PC-9 (cell line): ENCODE measurements around the gene QRICH2. TPM values are rescaled to one million over a fixed set of nuclear protein-coding genes. Genes with fewer than 3 reads are reported as not detected.
"Not testable (repeated sequence)": the region's sequence is repeated elsewhere in the genome, so short reads cannot be mapped to it uniquely, and the experiment has no call there.

Experiments used
- BruUV-seq: library from RNA; stranded (reverse); fragments of 400-500 nt; replicated peaks from 2 replicates; lab custom pipeline; 2021; lab: Mats Ljungman, UMichigan
- CTCF ChIA-PET: fragments of 300-600 bp; sonication (Branson Sonifier 250); formaldehyde crosslinking; loops from one replicate; lab custom pipeline; 2022; ENCODE audit warnings: antibody characterized with exemption; lab: Charles Lee
- POLR2A ChIA-PET: fragments of 300-600 bp; sonication (Branson Sonifier 250); formaldehyde crosslinking; loops from one replicate; lab custom pipeline; 2022; ENCODE audit warnings: antibody characterized with exemption; ENCODE audit not compliant: unreplicated experiment; lab: Charles Lee
- DNase-seq, 2 experiments: peaks; one replicate each; pipeline versions ENCODE4 v3.0.0 to v3.0.0-alpha.2; 2015 to 2022; ENCODE audit warnings: mixed read lengths in 1 of 2
- H2AFZ ChIP-seq: fragments of 200-600 bp; sonication (generic); 2 replicates; pipeline ENCODE4 v1.8.1; 2017; ENCODE audit warnings: antibody characterized with exemption
- H3F3A ChIP-seq: fragments of 200-600 bp; sonication (generic); 2 replicates; pipeline ENCODE4 v1.8.1; 2017; ENCODE audit warnings: antibody characterized with exemption, mild to moderate bottlenecking, low read depth; ENCODE audit not compliant: insufficient read depth
- H3K27ac ChIP-seq: fragments of 200-600 bp; sonication (generic); 2 replicates; pipeline ENCODE4 v1.6.1; 2016; ENCODE audit warnings: mixed run types
- H3K27me3 ChIP-seq: fragments of 200-600 bp; sonication (generic); 2 replicates; pipeline ENCODE4 v1.6.1; 2016; ENCODE audit warnings: low read depth, mixed run types; ENCODE audit not compliant: insufficient read depth
- H3K36me3 ChIP-seq: fragments of 200-600 bp; sonication (generic); 2 replicates; pipeline ENCODE4 v1.6.1; 2016; ENCODE audit warnings: low read depth, mixed run types
- H3K4me1 ChIP-seq: fragments of 200-600 bp; sonication (generic); replicated peaks from 2 replicates; pipeline ENCODE4 v1.6.1; 2016; ENCODE audit warnings: mixed run types; ENCODE audit not compliant: insufficient read depth
- H3K4me2 ChIP-seq: fragments of 200-600 bp; sonication (generic); 2 replicates; pipeline ENCODE4 v1.6.1; 2017; ENCODE audit warnings: mixed run types
- H3K4me3 ChIP-seq: fragments of 200-600 bp; sonication (generic); 2 replicates; pipeline ENCODE4 v1.6.1; 2016; ENCODE audit warnings: mixed run types
- H3K79me2 ChIP-seq: fragments of 200-600 bp; sonication (generic); 2 replicates; pipeline ENCODE4 v1.6.1; 2017; ENCODE audit warnings: low read depth, mixed run types
- H3K9me2 ChIP-seq: fragments of 200-600 bp; sonication (generic); 2 replicates; pipeline ENCODE4 v1.8.1; 2017; ENCODE audit warnings: mild to moderate bottlenecking; ENCODE audit not compliant: insufficient read depth
- H3K9me3 ChIP-seq: fragments of 200-600 bp; sonication (generic); 2 replicates; pipeline ENCODE4 v1.8.1; 2016; ENCODE audit warnings: low read depth; ENCODE audit not compliant: insufficient read depth
- H4K20me1 ChIP-seq: fragments of 200-600 bp; sonication (generic); 2 replicates; pipeline ENCODE4 v1.8.1; 2017; ENCODE audit not compliant: insufficient read depth
- CTCF ChIP-seq: fragments of 200-600 bp; sonication (generic); conservative IDR thresholded peaks from 2 replicates; pipeline ENCODE4 v1.6.1; 2017; ENCODE audit warnings: mixed run types, antibody characterized with exemption, mild to moderate bottlenecking, moderate library complexity
- EZH2 ChIP-seq: fragments of 200-600 bp; sonication (generic); IDR thresholded peaks from 2 replicates; pipeline ENCODE4 v1.8.0; 2017; ENCODE audit warnings: antibody characterized with exemption, low read depth
- intact Hi-C: fragments of 100-400 bp; cut with micrococcal nuclease; formaldehyde crosslinking; loops from one replicate; pipeline ENCODE4 v1.10.0; 2022; ENCODE audit not compliant: unreplicated experiment
- total RNA-seq: library from RNA; stranded (reverse); gene quantifications from 2 replicates; pipeline ENCODE4 v1.2.3, GENCODE V29; 2021

QRICH2 gene
- total RNA-seq, 1 experiment from 2014 or later, result 3.3 TPM

GRCh38 chr17:76309461-76309860, 1.4 kb upstream of the QRICH2 start:
- no peak for DNase-seq
- POLR2A ChIA-PET, result no interaction called here

GRCh38 chr17:76307299-76307965, 644 bp downstream of the QRICH2 start:
- no peak overlapping the region for H3K4me3 ChIP-seq
- no peaks in the 10 kb centered on the region for H3K36me3 ChIP-seq
- no TSS peak for BruUV-seq
- no peaks in the 10 kb centered on the region for H3K9me2 ChIP-seq
- TF ChIP-seq EZH2 (no peak), CTCF (no peak)
- intact Hi-C loops, result no loop called here
- no peaks in the 10 kb centered on the region; the same call in 1 of the 2 replicates for H3F3A ChIP-seq
- no peak overlapping the region for H3K4me2 ChIP-seq
- H2AFZ ChIP-seq, result no peak overlapping the region
- no peaks in the 10 kb centered on the region for H3K79me2 ChIP-seq
- ChIA-PET CTCF (no interaction called here), POLR2A (interaction anchor here (0.5 to 0.6 kb wide), 2 partner anchors 23 to 435 kb away, joined by 4 to 9 read pairs; no protein-coding TSS in a partner anchor)
- H3K4me1 ChIP-seq, result no peaks in the 10 kb centered on the region
- H3K27me3 ChIP-seq, result no peaks in the 10 kb centered on the region
- H3K27ac ChIP-seq, result no peak overlapping the region
- DNase-seq, result no peak
- H4K20me1 ChIP-seq, result no peaks in the 10 kb centered on the region
- H3K9me3 ChIP-seq, result no peaks in the 10 kb centered on the region

More at GRCh38 chr17:76309461-76309860, 1.4 kb upstream of the QRICH2 start:
- no peaks in the 10 kb centered on the region for H3K79me2 ChIP-seq
- intact Hi-C loops, result no loop called here
- H3K4me3 ChIP-seq, result no peak overlapping the region
- H3K36me3 ChIP-seq, result no peaks in the 10 kb centered on the region
- no peaks in the 10 kb centered on the region for H3F3A ChIP-seq
- H3K9me2 ChIP-seq, result no peaks in the 10 kb centered on the region
- no peak overlapping the region for H2AFZ ChIP-seq
- no peak for TF ChIP-seq EZH2
- TF ChIP-seq CTCF, result no peak
- BruUV-seq, result no TSS peak
- no peaks in the 10 kb centered on the region for H3K27me3 ChIP-seq
- H3K4me1 ChIP-seq, result no peaks in the 10 kb centered on the region
- H4K20me1 ChIP-seq, result no peaks in the 10 kb centered on the region
- CTCF ChIA-PET, result no interaction called here
- no peak overlapping the region for H3K4me2 ChIP-seq
- no peak overlapping the region for H3K27ac ChIP-seq
- H3K9me3 ChIP-seq, result no peaks in the 10 kb centered on the region

- H3K4me3 ChIP-seq, H3K9me3 ChIP-seq, DNase-seq, H3K9me2 ChIP-seq, POLR2A ChIA-PET, intact Hi-C loops, H3F3A ChIP-seq, CTCF ChIA-PET, H3K4me1 ChIP-seq, H2AFZ ChIP-seq, H3K36me3 ChIP-seq, H3K27ac ChIP-seq, H3K4me2 ChIP-seq, H4K20me1 ChIP-seq, H3K27me3 ChIP-seq, H3K79me2 ChIP-seq: not testable (repeated sequence)
- TSS peak; percentile 16 for BruUV-seq
Measured at GRCh38 chr17:76305135-76305454, 3.0 kb downstream of the QRICH2 start.
